Naive B cell (primary cell): ENCODE data around the gene PPP1R12B. TPM values are rescaled to one million over a fixed set of nuclear protein-coding genes. Genes with fewer than 3 reads are reported as not detected.

Experiments
- ATAC-seq, 2 donors: fragments of 150-1000 bp; cut with Tn5 transposase; 2 replicates each; pipeline ENCODE4 v1.10.0; 2021; ENCODE audit warnings: low read depth in 2 of 2, mild to moderate bottlenecking in 2 of 2, moderate library complexity in 2 of 2
- DNase-seq: peaks from one replicate; pipeline ENCODE4 v3.0.0; 2022
- H3K27ac Mint-ChIP-seq, 6 donors: one replicate each; pipeline ENCODE4 v1.8.0; 2020 to 2022; ENCODE audit warnings: mild to moderate bottlenecking in 6 of 6, mixed read lengths in 6 of 6, moderate library complexity in 5 of 6, inconsistent platforms in 2 of 6
- H3K27me3 Mint-ChIP-seq, 3 donors: one replicate each; pipeline ENCODE4 v1.8.0; 2021 to 2022; ENCODE audit warnings: mixed read lengths in 3 of 3, mild to moderate bottlenecking in 1 of 3
- H3K36me3 Mint-ChIP-seq, 2 donors: one replicate each; pipeline ENCODE4 v1.8.0; 2020 to 2022; ENCODE audit warnings: mixed read lengths in 2 of 2, inconsistent platforms in 1 of 2, mild to moderate bottlenecking in 1 of 2
- H3K4me1 Mint-ChIP-seq, 3 donors: one replicate each; pipeline ENCODE4 v1.8.0; 2020 to 2022; ENCODE audit warnings: mixed read lengths in 3 of 3, inconsistent platforms in 1 of 3, mild to moderate bottlenecking in 1 of 3, moderate library complexity in 1 of 3
- H3K4me3 Mint-ChIP-seq, 8 donors: one replicate each; pipeline ENCODE4 v1.8.0; 2020 to 2022; ENCODE audit warnings: mild to moderate bottlenecking in 8 of 8, mixed read lengths in 8 of 8, moderate library complexity in 8 of 8, inconsistent platforms in 2 of 8
- H3K9me3 Mint-ChIP-seq, 7 donors: one replicate each; pipeline ENCODE4 v1.8.0; 2020 to 2022; ENCODE audit warnings: mixed read lengths in 7 of 7, mild to moderate bottlenecking in 5 of 7, inconsistent platforms in 2 of 7, moderate library complexity in 1 of 7
- polyA plus RNA-seq, 6 donors: library from polyadenylated mRNA; unstranded; fragments of 300-500 nt; fragmentation: Illumina TruSeq; gene quantifications; one replicate each; pipeline ENCODE4 v1.2.3, GENCODE V29; 2021; ENCODE audit warnings: low read depth in 6 of 6

The PPP1R12B gene
- polyA plus RNA-seq, 6 donors from 2014 or later: 2.3 to 13.5 (median 6.6) TPM; not detected in 1

DNA sequence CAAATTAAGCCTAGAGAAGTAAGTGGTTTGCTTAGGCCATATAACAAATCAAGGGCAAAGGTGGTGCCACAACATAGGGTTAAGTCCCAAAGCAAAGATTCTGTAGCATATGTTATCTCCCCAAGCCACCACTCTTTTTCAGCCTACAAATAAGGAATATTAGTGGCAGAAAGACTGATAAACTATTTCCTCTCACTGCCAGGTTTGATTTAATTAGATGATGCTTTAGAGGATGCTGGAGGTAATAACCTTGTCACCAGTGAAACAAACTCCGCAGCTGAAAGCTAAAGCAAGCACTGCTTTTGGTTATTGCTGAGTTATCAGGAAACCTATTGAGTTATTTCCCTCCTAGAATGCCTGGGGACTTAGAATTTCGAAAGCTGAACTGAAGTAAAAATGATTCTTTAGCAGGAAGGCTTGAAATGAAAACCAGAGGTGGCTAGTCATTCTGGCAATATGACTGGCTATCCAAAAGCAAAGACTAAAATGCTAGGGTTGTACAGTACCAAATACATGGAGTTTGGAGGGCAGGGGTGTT is 216.5 kb downstream of the PPP1R12B start:
- H3K4me1 Mint-ChIP-seq: peaks cover 32 to 42% (median 39%) of the 10 kb centered on the region in 3 donors
- no peak overlapping the region for H3K27ac Mint-ChIP-seq
- H3K9me3 Mint-ChIP-seq: no peaks in the 10 kb centered on the region
- peaks cover 10 to 16% of the 10 kb centered on the region in 2 donors for H3K36me3 Mint-ChIP-seq
- DNase-seq: no peak
- peaks cover 0 to 10% (median 0%) of the 10 kb centered on the region in 3 donors for H3K27me3 Mint-ChIP-seq
- no peak for ATAC-seq
- H3K4me3 Mint-ChIP-seq: peak overlapping the region in 2 of 8 donors; percentile 12 to 19

DNA sequence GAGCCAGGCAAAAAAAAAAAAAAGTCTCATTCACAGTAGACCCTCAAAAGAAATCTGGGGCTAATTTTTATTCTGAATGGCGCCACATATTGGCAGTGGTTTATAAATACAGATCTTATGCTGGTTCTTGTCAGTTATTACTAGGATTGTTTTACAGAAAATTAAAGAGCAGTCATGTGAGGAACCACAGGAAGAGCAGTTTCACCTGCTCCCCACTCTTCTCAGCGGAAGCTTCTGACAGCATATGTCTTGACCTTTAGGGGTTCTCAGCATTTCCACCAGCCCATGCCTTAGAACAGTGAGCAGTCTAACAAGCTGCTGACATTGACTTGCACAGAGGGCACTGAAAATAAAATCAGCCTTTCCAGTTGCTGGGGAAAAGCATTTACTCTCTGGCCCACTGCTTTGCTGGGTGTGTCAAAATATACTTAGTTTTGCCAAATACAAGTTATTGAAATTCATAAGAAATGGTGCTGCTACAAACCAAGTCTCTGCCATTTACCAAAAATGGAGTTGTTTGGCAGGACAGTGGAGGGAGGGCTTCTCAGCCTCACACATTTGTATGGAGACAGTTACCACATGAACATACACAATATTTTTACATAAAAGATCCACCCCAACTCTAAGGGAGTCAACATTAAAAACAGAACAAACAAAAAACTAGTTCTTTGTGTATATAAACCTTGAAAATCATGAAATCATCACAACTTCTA is 217.5 kb downstream of the PPP1R12B start:
- Mint-ChIP-seq H3K27ac (peak overlapping the region in 1 of 6 donors; percentile 77), H3K4me3 (peak overlapping the region in 5 of 8 donors; percentile 18 to 60 (median 41)), H3K27me3 (peaks cover 0 to 10% (median 0%) of the 10 kb centered on the region in 3 donors), H3K9me3 (no peaks in the 10 kb centered on the region), H3K4me1 (peaks cover 32 to 42% (median 39%) of the 10 kb centered on the region in 3 donors), H3K36me3 (peaks cover 10 to 16% of the 10 kb centered on the region in 2 donors)
- DNase-seq (peak; percentile 44), ATAC-seq (peak; percentile 96 to 98)

DNA sequence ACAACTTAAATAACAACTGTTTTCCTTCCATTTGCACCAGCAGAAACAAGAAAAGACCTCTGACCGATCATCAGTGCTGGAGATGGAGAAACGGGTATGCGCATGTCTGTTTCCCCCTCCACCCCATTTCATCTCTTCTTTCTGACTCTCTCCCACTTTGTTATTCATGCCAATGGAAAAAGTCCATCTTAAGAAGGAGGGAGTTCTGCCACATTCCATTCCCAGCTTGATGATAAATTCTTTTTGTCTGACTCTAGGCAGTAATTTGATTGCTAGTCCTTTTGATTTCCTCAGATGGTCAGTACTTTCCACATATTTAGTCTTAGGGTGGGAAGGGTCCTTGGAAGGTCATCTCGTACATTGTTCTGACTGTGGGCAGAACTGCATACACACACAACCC is 219.2 kb downstream of the PPP1R12B start:
- Mint-ChIP-seq H3K27me3 (peaks cover 0 to 10% (median 0%) of the 10 kb centered on the region in 3 donors), H3K9me3 (no peaks in the 10 kb centered on the region), H3K36me3 (peaks cover 14 to 18% of the 10 kb centered on the region in 2 donors), H3K27ac (peak overlapping the region in 1 of 6 donors; percentile 74), H3K4me1 (peaks cover 29 to 36% (median 35%) of the 10 kb centered on the region in 3 donors), H3K4me3 (no peak overlapping the region)
- DNase-seq: no peak
- no peak for ATAC-seq

- no peaks in the 10 kb centered on the region for H3K9me3 Mint-ChIP-seq
- H3K36me3 Mint-ChIP-seq: peaks cover 21 to 25% of the 10 kb centered on the region in 2 donors
- no peak overlapping the region for H3K27ac Mint-ChIP-seq
- peaks cover 31 to 36% (median 35%) of the 10 kb centered on the region in 3 donors for H3K4me1 Mint-ChIP-seq
- DNase-seq (no peak), ATAC-seq (no peak)
- H3K4me3 Mint-ChIP-seq: no peak overlapping the region
- peaks cover 0 to 10% (median 4%) of the 10 kb centered on the region in 3 donors for H3K27me3 Mint-ChIP-seq
Measured at GRCh38 chr1:202568410-202568809, 219.9 kb downstream of the PPP1R12B start.

DNA sequence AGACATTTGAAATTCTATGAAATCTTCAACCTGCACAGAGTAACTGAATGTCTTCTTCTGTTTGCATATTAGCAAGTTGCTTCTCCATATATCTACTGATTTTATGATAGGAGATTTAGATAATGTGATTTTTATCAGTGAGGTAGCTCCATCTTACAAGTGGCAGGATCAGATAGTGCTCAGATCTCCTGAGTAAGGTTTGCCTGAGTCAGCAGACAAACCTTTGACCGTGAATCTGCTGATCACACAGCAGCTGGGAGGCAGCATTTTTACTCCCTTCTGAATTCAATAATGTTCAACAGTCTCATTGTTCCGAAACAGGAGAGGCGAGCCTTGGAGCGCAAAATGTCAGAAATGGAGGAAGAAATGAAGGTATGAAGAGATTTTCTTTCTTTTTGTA is 220.3 kb downstream of the PPP1R12B start:
- H3K4me1 Mint-ChIP-seq: peaks cover 31 to 36% (median 35%) of the 10 kb centered on the region in 3 donors
- H3K4me3 Mint-ChIP-seq: no peak overlapping the region
- peaks cover 0 to 10% (median 8%) of the 10 kb centered on the region in 3 donors for H3K27me3 Mint-ChIP-seq
- DNase-seq: no peak
- H3K9me3 Mint-ChIP-seq: no peaks in the 10 kb centered on the region
- ATAC-seq: no peak
- H3K36me3 Mint-ChIP-seq: peaks cover 23 to 29% of the 10 kb centered on the region in 2 donors
- no peak overlapping the region for H3K27ac Mint-ChIP-seq

DNA sequence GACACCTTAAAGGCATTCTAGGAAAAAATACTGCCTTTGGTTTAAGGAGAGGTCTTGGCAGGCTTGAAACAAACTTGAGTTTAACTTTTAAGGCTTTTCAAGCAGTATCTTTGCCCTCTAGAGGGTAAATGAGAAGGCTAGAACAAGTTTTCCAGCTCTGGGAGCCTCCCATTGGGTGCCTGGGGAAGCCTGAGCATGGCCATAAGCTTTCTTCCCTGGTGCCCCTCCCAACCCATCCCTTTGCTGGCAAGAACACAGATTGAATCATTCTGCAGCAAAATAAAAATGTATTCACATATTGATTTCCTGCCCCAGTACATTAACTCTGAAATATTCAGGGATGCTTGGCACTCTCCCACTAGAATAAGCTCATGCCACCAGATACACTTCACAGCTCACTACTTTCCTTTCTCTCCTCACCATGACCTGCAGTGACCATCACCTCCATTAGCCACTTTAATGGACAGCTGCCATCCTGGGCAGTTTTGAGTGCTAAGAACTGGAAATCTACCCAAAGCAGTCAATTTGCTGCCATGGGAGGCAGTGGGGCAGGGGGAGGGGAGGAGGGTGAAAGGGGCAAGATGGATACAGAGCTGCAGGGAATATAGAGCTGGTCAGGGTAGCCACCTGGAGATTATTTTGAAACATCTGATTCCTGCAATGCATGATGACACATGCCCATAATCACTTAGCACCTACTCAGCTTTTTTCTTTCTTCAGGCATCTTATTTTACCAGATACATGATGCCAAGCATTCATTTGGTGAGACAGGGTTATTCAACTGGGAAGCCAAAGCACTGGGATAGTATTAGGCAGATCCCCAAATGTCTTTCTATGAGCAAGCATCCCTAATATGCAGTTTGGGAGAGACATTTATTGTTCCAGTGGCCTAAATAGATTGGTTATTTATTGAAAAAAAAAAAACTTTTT is 221.2 kb downstream of the PPP1R12B start:
- Mint-ChIP-seq H3K27ac (no peak overlapping the region), H3K4me3 (no peak overlapping the region), H3K4me1 (peaks cover 26 to 29% (median 27%) of the 10 kb centered on the region in 3 donors), H3K36me3 (peaks cover 23 to 29% of the 10 kb centered on the region in 2 donors), H3K27me3 (peaks cover 0 to 11% (median 10%) of the 10 kb centered on the region in 3 donors), H3K9me3 (no peaks in the 10 kb centered on the region)
- DNase-seq (no peak), ATAC-seq (no peak)

DNA sequence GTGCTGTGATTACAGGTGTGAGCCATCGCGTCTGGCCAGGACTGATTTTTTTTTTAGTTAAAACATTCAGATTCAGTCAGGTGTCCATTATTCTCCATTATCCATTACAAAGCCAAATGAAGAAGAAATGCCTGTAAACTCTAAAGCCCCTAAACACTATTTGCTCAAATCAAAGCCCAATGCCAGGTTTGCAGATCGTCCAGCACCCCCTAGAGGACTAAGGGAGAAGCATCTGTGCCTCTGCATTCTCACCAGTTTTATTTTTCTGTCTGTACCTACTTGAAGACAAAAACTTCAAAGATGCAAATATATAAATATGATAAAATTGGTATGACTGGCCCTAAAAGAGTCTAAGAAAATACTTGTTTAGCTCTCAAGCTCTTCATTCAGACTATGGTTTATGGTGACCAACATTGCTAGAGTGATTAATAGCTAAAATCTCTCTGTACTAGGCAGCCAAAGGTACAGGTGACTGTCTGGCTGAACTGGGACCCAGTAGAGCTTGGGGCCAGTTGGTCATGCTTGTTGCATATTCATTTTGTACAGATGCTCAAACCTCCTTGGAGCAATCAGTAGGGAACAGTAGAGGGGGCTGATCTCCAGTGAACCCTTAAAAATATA is 223.3 kb downstream of the PPP1R12B start:
- no peak overlapping the region for H3K4me3 Mint-ChIP-seq
- ATAC-seq: peak; percentile 32 to 60
- DNase-seq: peak; percentile 39
- peaks cover 23 to 29% of the 10 kb centered on the region in 2 donors for H3K36me3 Mint-ChIP-seq
- peaks cover 0 to 17% (median 10%) of the 10 kb centered on the region in 3 donors for H3K27me3 Mint-ChIP-seq
- no peaks in the 10 kb centered on the region for H3K9me3 Mint-ChIP-seq
- peaks cover 9 to 12% (median 10%) of the 10 kb centered on the region in 3 donors for H3K4me1 Mint-ChIP-seq
- no peak overlapping the region for H3K27ac Mint-ChIP-seq

- Mint-ChIP-seq H3K36me3 (peaks cover 19 to 20% of the 10 kb centered on the region in 2 donors), H3K27ac (no peak overlapping the region), H3K9me3 (no peaks in the 10 kb centered on the region), H3K27me3 (peaks cover 0 to 17% (median under 1%) of the 10 kb centered on the region in 3 donors), H3K4me1 (peaks cover 0 to 5% (median under 1%) of the 10 kb centered on the region in 3 donors), H3K4me3 (no peak overlapping the region)
- DNase-seq (no peak), ATAC-seq (no peak)
Measured at GRCh38 chr1:202572867-202573266, 224.4 kb downstream of the PPP1R12B start.

DNA sequence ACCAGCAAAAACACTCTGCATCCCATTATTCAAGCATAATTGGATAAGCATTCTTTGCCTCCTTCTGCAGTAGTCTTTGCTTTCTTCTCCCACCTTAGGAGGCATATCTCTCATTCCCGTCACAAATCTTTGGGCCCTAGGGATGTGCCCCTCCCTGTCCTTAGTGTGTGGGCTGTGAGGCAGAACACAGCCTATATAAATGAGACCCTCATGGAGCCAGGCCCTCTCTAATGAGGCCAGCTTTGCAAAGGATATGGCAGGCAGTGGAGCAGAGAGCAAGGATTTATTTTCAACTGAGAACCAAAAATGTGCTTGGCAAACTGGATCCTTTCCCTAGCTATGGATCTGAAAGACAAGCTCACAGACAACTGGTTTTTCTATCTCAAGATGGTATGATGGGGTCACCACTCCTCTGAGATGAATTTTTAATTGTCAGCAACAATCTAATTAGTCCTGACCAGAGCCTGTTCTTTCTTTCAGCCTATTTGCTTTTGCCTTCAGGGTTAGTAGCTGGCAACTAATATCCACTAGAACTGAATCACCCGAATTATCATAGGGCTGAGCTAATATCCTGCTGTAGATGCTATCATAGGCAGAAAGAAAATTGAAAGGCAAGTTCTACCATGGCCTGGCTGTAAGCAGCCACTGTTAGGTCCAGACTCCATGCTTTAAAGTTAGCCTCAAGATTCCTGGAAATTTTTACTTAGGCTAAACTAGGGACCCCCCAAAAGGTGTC is 227.6 kb downstream of the PPP1R12B start:
- Mint-ChIP-seq H3K9me3 (no peaks in the 10 kb centered on the region), H3K4me1 (peaks cover 0 to 3% (median 0%) of the 10 kb centered on the region in 3 donors), H3K36me3 (peaks cover 19 to 21% of the 10 kb centered on the region in 2 donors), H3K27ac (no peak overlapping the region), H3K4me3 (no peak overlapping the region), H3K27me3 (peaks cover 0 to 17% (median 0%) of the 10 kb centered on the region in 3 donors)
- DNase-seq: no peak
- ATAC-seq: no peak

- ATAC-seq (no peak), DNase-seq (no peak)
- H3K27me3 Mint-ChIP-seq: peaks cover 0 to 17% (median 0%) of the 10 kb centered on the region in 3 donors
- H3K27ac Mint-ChIP-seq: no peak overlapping the region
- peaks cover 0 to 3% (median 0%) of the 10 kb centered on the region in 3 donors for H3K4me1 Mint-ChIP-seq
- H3K4me3 Mint-ChIP-seq: no peak overlapping the region
- no peaks in the 10 kb centered on the region for H3K9me3 Mint-ChIP-seq
- H3K36me3 Mint-ChIP-seq: peaks cover 24 to 25% of the 10 kb centered on the region in 2 donors
Measured at GRCh38 chr1:202576816-202577215, 228.3 kb downstream of the PPP1R12B start.

DNA sequence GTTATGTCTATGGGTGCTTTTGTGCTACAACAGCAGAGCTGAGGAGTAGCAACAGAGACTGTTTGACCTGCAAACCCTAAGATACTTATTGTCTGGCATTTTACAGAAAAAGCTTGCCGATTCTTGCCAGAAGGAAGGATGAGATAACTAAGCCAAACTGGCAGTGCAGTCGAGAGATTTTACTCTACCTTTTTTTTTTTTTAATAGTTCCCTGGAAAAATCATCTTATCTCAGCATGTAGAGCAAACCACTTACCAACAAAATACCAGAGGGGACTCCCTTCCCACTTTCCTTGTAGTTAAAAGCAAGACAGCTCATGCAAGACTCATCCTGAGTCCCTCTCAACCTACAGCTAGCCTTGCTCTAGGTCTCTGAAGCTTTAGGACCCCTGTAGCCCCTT is 228.9 kb downstream of the PPP1R12B start:
- H3K4me3 Mint-ChIP-seq: no peak overlapping the region
- no peak for ATAC-seq
- H3K27me3 Mint-ChIP-seq: peaks cover 0 to 17% (median 0%) of the 10 kb centered on the region in 3 donors
- no peak for DNase-seq
- peaks cover 0 to 3% (median 0%) of the 10 kb centered on the region in 3 donors for H3K4me1 Mint-ChIP-seq
- H3K9me3 Mint-ChIP-seq: no peaks in the 10 kb centered on the region
- peaks cover 25 to 30% of the 10 kb centered on the region in 2 donors for H3K36me3 Mint-ChIP-seq
- H3K27ac Mint-ChIP-seq: peak overlapping the region in 1 of 6 donors; percentile 19

DNA sequence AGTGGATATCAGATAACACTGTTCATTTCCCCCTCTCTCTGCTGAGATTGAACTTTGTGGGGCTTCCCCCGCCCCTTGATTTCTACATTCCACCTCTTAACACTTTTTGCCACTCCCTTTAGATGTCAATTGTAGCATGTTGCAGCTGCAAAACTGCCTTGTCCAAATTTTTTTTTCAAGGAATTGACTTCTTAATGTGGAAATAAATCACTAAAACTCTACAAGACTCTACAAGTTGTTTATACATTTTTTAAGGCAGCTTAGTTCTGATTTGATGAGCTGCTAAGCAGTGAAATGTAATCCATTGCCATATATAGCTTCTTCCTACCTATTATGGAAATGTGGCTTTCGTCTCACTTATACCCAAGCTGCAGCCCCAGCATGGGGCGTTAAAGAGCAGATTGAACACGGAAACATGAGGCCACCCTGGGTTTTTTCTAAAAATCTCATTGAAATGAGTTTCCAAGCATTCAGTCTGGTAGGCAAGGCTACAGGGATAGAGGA is 229.6 kb downstream of the PPP1R12B start:
- ATAC-seq: no peak
- no peak overlapping the region for H3K4me3 Mint-ChIP-seq
- no peak for DNase-seq
- H3K27ac Mint-ChIP-seq: no peak overlapping the region
- no peaks in the 10 kb centered on the region for H3K9me3 Mint-ChIP-seq
- H3K36me3 Mint-ChIP-seq: peaks cover 18 to 26% of the 10 kb centered on the region in 2 donors
- H3K4me1 Mint-ChIP-seq: no peaks in the 10 kb centered on the region
- peaks cover 0 to 16% (median 0%) of the 10 kb centered on the region in 3 donors for H3K27me3 Mint-ChIP-seq
